Inferior parietal cortex (tissue), 1 donor: ENCODE data around the gene CALM1.
"Not testable (repeated sequence)": the region's sequence is repeated elsewhere in the genome, so short reads cannot be mapped to it uniquely, and the experiment has no call there.

Experiments
- DNase-seq: peaks from one replicate; pipeline ENCODE4 v3.0.0-alpha.2; 2016; ENCODE audit errors: extremely low spot score

The CALM1 gene

DNA sequence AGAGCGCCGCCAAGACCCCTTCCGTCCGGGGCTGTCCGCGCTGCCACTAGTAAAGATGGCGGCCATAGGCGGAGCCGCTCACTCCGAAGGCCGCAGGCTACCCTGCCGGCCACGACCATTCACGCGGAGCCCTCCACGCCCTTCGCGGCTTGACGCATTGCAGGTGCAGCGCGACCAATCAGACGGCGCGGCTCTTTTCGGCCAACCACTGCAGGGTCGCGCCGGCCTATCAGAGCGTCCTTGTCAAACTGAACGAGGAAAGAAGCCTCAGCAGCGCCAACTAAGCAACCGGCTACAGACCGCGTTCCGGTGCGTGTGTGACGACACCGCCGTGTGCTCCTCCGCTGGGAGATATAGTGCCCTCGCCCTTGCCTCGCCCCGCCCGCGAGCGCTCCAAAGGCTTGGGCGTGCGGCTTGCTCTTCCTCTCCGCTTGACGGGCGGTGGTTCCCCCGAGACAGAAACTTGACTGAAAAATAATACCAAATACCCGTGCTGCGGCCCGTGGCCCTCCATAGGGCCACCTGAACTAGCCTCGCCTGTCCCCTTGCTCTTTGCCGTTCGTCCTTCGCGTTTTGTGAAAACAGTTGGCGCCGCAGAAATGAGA lies 13.6 kb upstream of the CALM1 start:
- DNase-seq: peak; percentile 99

DNA sequence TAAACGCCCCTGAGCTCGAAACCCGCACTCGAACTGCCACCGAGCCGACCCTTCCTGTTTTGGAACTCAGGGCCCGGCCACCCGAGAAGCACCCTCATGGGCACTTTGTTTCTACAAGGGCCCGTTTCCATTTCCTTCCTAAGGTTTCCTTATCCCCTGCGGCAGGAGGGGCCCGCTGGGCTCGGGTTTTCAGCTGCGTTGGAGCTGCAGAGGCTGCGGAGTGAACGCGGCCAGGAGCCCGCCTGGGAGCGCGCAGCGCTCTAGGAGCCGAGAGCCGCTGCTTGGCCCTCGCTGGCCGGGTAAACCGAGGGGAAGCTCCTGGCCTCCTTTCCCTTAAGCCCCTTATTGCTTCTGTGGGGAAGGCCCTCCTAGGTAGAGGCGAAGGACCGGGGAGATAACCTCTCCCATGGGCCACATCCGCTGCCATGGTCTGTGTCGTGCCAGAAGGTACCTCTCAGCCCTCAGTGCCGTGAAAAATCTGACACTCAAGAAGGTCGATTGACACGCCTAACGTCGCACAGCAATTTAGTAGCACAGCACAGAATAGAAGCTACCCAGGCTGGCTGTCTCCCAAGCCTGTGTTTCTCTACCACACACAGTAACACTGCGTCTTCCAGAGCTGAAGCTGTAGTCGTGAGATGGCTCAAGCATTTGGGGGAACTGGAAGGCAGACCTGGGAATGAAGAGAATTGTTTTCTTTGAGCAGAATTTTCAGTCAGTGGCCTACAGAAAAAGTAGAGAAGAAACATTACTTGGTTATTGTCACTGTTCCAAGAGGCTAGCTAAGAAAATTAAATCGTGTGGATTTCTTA lies 12.9 kb upstream of the CALM1 start:
- DNase-seq: peak; percentile 81

DNA sequence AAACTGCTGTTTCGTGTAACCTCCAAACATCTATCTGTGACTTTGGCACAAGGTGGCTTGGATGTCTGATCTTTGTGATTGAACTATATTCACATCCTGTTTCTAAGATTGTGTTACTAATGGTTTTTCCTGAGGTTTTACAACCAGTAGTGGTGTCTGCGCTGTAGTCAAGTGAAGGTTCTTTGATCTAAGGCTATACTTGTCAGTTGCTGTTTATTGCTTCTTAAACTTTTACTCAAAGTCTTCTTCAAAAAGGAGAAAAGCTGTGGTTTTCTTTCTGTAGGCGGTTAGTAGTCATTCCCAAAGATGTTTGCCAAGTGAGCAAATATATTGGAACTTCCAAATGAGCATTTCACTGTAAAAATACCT lies 12.3 kb upstream of the CALM1 start:
- DNase-seq: no peak

GRCh38 chr14:90386321-90386720 lies 10.5 kb upstream of the CALM1 start:
- no peak for DNase-seq

GRCh38 chr14:90387206-90387760 lies 9.5 kb upstream of the CALM1 start:
- DNase-seq: no peak

DNA sequence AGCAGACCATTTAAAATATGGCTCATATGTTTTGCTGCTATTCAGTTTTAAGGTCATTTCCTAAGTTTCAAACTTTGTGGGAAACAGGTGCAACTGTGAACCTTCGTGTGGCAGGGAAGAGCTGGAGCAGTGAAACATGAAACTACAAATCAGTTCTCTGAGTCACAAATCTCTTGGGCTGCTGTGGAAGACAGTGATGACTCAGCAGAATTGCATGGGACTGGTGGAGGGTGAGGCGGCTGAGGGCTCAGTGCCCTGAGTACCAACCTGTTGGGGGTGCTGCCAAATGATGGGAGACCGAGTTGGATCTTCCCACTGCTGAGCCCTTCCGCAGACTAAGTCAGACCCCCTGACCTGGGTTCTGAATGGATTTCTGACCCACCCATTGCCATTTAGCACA lies 8.4 kb upstream of the CALM1 start:
- no peak for DNase-seq

DNA sequence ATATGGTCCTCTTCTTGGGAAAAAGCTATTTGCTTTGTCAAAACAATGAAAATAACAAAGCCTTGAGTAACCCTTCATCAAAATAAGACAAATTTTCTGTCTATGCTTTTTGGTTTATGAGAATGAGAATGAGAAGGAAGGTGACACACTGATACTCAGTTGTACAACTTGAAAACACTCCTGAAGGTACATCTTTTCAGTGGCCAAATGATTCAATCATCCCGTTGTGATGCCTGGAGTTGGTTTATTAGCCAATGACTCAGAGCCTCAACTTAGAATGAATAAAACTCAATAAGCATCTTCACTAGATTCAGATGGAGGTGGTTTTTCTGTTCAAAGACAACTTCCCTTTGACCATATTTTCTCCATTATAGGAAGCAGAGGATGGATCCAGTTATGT lies 7.8 kb upstream of the CALM1 start:
- no peak for DNase-seq

DNA sequence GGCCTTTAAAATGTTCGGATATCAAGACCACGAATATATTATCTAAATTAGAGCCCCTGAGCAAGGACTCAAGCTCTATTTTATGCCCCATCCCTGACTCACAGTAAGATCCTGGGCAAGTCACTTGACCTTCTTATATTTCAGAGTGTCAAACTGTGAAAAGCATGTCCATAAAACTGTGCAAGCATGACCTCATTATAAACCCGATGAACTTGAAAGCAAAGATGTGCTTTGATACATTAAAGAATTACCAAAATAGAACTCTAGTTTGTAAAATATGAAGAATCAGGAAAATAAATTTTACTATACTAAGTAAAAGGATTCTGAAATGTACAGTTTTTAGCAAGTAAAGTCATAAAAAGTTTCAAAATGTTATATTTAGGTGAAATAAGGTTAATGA lies 2.9 kb upstream of the CALM1 start:
- no peak for DNase-seq

GRCh38 chr14:90394782-90395181 lies 2.0 kb upstream of the CALM1 start:
- DNase-seq: not testable (repeated sequence)

GRCh38 chr14:90397425-90398314 lies 841 bp downstream of the CALM1 start:
- no peak for DNase-seq

- no peak for DNase-seq
Observed at GRCh38 chr14:90398315-90398839, 1.5 kb downstream of the CALM1 start.

- DNase-seq: peak; percentile 44
Observed at GRCh38 chr14:90398841-90399540, 2.2 kb downstream of the CALM1 start.

- peak; percentile 95 for DNase-seq
Observed at GRCh38 chr14:90399541-90400444, 3.0 kb downstream of the CALM1 start.

DNA sequence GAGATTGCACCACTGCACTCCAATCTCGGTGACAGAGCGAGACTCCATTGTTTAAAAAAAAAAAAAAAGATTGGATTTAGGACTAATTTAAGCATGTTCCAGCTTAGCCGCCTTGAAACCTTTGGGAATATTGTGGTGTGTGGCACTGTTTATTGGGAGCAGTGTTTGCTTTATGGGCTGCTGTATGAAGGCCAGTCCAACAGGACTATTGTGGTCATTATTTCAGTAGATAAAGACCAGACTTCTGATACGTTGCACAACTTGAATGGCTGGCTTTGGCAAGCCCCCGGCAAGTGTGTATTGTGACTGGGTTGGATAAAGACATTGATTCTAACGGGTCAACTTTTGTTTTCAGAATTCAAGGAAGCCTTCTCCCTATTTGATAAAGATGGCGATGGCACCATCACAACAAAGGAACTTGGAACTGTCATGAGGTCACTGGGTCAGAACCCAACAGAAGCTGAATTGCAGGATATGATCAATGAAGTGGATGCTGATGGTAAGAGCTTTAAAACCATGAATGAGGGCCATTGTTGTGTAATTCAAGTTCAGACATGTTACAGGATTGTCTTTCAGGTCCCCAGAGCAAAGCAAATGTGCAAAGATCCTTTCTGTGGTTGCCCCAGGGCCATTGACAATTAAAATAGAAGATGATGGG lies 4.2 kb downstream of the CALM1 start:
- DNase-seq: no peak

- DNase-seq: no peak
Observed at GRCh38 chr14:90402016-90402415, 5.2 kb downstream of the CALM1 start.

- DNase-seq: no peak
Observed at GRCh38 chr14:90403065-90403464, 6.2 kb downstream of the CALM1 start.

DNA sequence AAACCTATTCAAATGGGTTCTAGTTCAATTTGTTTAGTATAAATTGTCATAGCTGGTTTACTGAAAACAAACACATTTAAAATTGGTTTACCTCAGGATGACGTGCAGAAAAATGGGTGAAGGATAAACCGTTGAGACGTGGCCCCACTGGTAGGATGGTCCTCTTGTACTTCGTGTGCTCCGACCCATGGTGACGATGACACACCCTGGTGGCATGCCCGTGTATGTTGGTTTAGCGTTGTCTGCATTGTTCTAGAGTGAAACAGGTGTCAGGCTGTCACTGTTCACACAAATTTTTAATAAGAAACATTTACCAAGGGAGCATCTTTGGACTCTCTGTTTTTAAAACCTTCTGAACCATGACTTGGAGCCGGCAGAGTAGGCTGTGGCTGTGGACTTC lies 8.3 kb downstream of the CALM1 start:
- DNase-seq: no peak

DNA sequence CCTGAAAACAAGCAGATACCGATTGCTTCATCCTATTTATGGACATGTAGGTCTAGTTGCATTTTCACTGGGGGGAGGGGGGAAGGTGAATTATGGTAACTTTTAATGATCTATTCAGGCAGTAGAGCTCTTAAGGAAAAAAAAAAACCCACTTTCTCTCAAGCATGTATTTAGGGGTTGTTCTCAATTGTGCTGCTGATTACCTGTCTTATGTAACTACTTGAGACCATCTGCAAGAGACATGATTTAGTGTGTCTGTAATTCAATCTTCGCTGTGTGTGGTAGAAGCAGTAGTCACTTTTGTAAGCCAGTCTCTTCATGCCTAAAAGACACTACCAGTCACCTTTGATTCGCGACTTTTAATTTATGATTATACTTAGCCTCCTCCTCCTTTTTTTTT lies 8.9 kb downstream of the CALM1 start:
- no peak for DNase-seq

GRCh38 chr14:90406384-90406798 lies 9.6 kb downstream of the CALM1 start:
- no peak for DNase-seq

DNA sequence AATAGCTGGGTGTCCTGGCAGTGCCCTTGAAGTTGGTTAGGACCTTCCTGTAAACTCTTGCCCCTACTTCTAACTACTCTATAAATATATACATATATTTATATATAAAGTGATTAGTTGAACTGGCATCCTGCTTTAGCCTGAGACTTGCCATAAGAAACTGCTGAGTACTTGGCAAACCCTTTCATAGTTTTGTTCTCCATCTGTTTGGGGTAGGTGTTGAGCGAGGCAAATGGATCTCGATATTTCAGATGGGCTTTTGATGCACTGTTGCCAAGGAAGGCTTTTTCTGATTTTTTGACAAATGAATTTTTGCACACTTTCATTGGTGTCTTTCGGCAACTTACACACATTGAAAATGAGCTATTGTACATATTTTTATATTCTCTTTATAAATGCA lies 10.4 kb downstream of the CALM1 start:
- no peak for DNase-seq
